ENCODE results near the gene CRADD.
A peak's percentile ranks its signal among the peaks of the same experiment; 100 is the strongest.
"Not testable (repeated sequence)": the region's sequence is repeated elsewhere in the genome, so short reads cannot be mapped to it uniquely, and the experiment has no call there.

Gene CRADD

DNA sequence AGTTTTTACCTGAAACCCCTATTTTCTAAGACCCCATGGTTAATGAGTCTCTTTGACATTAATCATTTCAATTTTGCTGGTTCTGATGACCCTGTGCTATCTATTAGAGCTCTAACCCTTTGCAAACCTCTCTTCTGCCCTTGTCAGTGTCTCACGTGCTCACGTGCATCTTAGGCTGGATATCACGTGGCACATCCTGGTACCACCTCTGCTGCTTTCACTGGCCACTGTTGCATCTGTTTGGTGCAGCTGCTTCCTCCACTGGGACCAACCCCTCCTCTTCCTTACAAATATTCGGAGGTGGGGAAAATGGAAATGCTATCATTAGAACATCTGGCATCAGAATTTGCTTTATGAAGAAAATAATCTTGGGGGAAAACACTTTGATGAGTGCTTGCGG, 119.6 kb downstream of the CRADD start:
- Histone ChIP-seq H3K4me1 (ENCODE audit: control insufficient read depth, insufficient read depth, low read length, poor library complexity, severe bottlenecking) (no peaks in the 10 kb centered on the region), H3K4me3 (ENCODE audit: extremely low read depth, insufficient read depth, low read length, poor library complexity, severe bottlenecking) (no peak overlapping the region), H3K9me3 (ENCODE audit: control insufficient read depth, low read length) (no peaks in the 10 kb centered on the region), H3K27ac (ENCODE audit: low read depth, low read length, severe bottlenecking) (no peak overlapping the region), H3K36me3 (ENCODE audit: control insufficient read depth, insufficient read depth, low read length) (no peaks in the 10 kb centered on the region)
- 93 to 96% methylated on average over 4 of the region's 5 CpGs for WGBS, 2 experiments (ENCODE audit: insufficient coverage in 2 of 2)

DNA sequence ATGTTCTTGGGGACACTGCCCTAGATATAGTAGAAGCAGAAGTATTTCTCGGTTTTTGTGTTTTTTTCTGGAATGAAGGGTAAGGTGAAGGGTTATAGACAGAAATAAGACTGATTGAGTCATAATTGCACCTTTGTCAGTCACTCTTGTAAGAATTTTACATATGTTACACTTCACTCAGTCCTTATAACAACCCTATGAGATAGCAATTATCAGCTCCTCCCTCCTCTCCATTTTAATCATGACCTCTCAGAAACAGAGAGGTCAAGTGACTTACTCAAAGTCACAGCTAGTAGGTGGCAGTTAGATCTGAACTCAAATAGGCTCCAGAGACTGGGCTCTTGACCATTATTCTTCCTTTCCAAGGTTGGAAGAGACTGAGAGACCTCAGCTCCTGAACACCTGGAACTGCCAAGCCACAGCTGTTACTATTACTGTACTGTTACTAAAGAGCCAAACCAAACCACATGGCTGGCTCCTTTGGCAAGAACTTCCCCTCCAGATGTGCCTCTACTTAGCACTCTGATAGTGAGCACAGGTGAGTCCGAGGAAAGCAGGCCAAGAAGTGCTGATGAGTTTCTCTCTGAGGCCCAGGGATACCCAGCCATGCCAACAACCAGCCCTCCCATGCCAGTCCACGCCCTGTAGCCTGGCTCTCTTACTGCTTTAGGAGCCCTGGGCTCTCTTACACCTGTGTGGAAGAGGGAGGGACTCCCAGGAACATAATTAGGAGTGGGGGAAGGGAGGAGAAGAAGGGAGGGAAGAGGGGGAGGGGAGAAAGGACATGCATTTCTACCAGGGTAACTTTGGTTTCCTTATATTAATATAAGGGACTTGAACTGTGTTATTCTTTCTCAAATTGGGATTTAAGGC, 121.3 kb downstream of the CRADD start:
- 89 to 100% methylated on average over 1 to 2 of the region's 3 CpGs for WGBS, 2 experiments (ENCODE audit: insufficient coverage in 2 of 2)
- Histone ChIP-seq H3K36me3 (ENCODE audit: control insufficient read depth, insufficient read depth, low read length) (no peaks in the 10 kb centered on the region), H3K4me3 (ENCODE audit: extremely low read depth, insufficient read depth, low read length, poor library complexity, severe bottlenecking) (no peak overlapping the region), H3K27ac (ENCODE audit: low read depth, low read length, severe bottlenecking) (no peak overlapping the region), H3K9me3 (ENCODE audit: control insufficient read depth, low read length) (no peaks in the 10 kb centered on the region), H3K4me1 (ENCODE audit: control insufficient read depth, insufficient read depth, low read length, poor library complexity, severe bottlenecking) (no peaks in the 10 kb centered on the region)

DNA sequence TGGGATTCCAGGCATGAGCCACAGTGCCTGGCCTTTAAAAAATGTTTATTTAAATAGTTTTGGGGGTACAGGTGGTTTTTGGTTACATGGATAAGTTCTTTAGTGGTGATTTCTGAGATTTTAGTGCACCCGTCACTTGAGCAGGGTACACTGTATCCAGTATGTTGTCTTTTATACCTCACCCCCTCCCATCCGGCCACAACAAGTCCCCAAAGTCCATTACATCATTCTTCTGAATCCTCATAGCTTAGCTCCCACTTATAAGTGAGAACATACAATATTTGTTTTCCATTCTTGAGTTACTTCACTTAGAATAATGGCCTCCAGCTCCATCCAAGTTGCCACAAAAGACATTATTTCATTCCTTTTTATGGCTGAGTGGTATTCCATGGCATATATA, 124.5 kb downstream of the CRADD start:
- not testable (repeated sequence) for H3K9me3 ChIP-seq (ENCODE audit: control insufficient read depth, low read length); H3K4me1 ChIP-seq (ENCODE audit: control insufficient read depth, insufficient read depth, low read length, poor library complexity, severe bottlenecking); H3K27ac ChIP-seq (ENCODE audit: low read depth, low read length, severe bottlenecking); H3K4me3 ChIP-seq (ENCODE audit: extremely low read depth, insufficient read depth, low read length, poor library complexity, severe bottlenecking); H3K36me3 ChIP-seq (ENCODE audit: control insufficient read depth, insufficient read depth, low read length)
- WGBS, 2 experiments (ENCODE audit: insufficient coverage in 2 of 2) = 80% methylated on average over 1 of the region's 2 CpGs; no CpG with 5 or more reads in 1 of the 2 experiments

DNA sequence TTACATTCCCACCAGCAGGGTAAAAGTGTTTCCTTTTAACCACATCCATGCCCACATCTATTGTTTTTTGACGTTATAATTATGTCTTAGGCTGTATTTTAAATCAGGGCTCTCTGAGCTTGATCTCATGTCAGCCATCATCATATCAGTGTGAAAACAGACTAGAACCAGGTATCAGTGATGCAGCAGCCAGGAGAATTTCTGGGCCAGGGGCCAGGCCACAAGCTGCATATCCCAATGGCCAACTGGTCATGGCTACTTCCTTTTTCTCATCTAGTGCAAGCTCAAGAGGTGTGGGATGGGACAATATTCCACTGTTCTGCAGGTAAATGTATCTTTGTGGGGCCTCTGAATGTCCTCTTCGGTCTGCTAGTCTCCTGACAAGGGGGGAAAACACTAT, 125.1 kb downstream of the CRADD start:
- H3K27ac ChIP-seq (ENCODE audit: low read depth, low read length, severe bottlenecking) = no peak overlapping the region
- H3K4me3 ChIP-seq (ENCODE audit: extremely low read depth, insufficient read depth, low read length, poor library complexity, severe bottlenecking) = no peak overlapping the region
- no peaks in the 10 kb centered on the region for H3K4me1 ChIP-seq (ENCODE audit: control insufficient read depth, insufficient read depth, low read length, poor library complexity, severe bottlenecking)
- H3K36me3 ChIP-seq (ENCODE audit: control insufficient read depth, insufficient read depth, low read length) = no peaks in the 10 kb centered on the region
- no peaks in the 10 kb centered on the region for H3K9me3 ChIP-seq (ENCODE audit: control insufficient read depth, low read length)
- WGBS, 2 experiments (ENCODE audit: insufficient coverage in 2 of 2) = 100% methylated on average over 1 of the region's 2 CpGs

DNA sequence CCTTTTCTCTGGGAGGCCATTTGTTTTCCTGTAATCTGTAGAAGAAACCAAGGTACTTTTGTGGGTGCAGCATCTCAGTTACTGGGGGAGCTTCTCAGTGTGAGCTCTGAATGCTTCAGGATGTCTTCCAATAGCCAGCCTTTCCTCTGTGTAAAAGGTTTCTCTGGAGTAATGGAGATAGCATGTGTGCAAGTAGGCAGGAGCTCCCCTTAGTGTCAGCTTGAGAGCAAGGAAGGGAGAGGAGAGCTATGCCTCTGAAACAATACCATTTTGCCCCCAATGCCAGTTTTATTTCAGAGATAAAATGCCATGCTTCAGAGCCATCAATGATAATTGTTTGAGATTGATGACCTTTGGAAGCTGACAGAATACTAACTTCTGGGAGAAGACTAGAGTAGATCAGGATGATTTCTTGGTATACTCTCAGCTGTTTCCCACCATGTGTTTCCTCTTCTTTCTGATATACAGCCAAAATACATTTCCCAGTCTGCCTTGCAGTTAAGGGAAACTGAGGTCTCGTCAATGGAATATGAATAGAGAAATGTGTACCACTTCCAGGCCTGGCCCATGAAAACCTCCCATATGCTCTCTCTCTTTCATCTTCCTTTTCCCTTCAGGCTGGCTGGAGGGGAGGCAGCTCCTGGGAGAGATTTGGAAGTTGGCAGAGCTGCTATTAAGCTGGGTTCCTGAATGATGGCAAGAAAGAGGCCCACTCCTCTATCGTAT, 125.7 kb downstream of the CRADD start:
- Histone ChIP-seq H3K36me3 (ENCODE audit: control insufficient read depth, insufficient read depth, low read length) (no peaks in the 10 kb centered on the region), H3K27ac (ENCODE audit: low read depth, low read length, severe bottlenecking) (no peak overlapping the region), H3K9me3 (ENCODE audit: control insufficient read depth, low read length) (no peaks in the 10 kb centered on the region), H3K4me1 (ENCODE audit: control insufficient read depth, insufficient read depth, low read length, poor library complexity, severe bottlenecking) (no peaks in the 10 kb centered on the region), H3K4me3 (ENCODE audit: extremely low read depth, insufficient read depth, low read length, poor library complexity, severe bottlenecking) (no peak overlapping the region)
- 100% methylated on average over 1 of the region's 2 CpGs; no CpG with 5 or more reads in 1 of the 2 experiments for WGBS, 2 experiments (ENCODE audit: insufficient coverage in 2 of 2)

DNA sequence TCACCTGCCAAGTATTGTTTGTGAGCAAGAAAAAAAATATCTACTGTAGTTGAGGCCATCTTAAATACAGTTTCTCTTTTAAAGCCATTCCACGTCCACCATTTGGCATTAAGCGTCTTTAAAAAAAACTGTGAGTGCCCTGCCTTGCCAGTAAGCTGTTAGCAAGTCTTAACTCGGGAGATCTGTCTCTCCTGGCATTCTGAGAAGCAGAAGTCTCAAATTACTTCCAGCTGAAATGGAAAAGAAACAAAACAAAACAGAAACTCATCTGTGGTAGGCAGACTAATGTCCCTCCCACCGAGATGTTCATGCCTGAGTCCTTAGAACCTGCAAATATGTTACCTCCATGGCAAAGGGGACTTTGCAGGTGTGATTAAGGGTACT, 126.2 kb downstream of the CRADD start:
- Histone ChIP-seq H3K9me3 (ENCODE audit: control insufficient read depth, low read length) (no peaks in the 10 kb centered on the region), H3K4me3 (ENCODE audit: extremely low read depth, insufficient read depth, low read length, poor library complexity, severe bottlenecking) (no peak overlapping the region), H3K36me3 (ENCODE audit: control insufficient read depth, insufficient read depth, low read length) (no peaks in the 10 kb centered on the region), H3K27ac (ENCODE audit: low read depth, low read length, severe bottlenecking) (no peak overlapping the region), H3K4me1 (ENCODE audit: control insufficient read depth, insufficient read depth, low read length, poor library complexity, severe bottlenecking) (no peaks in the 10 kb centered on the region)
- 66 to 67% methylated on average over 3 of the region's 4 CpGs for WGBS, 2 experiments (ENCODE audit: insufficient coverage in 2 of 2)

DNA sequence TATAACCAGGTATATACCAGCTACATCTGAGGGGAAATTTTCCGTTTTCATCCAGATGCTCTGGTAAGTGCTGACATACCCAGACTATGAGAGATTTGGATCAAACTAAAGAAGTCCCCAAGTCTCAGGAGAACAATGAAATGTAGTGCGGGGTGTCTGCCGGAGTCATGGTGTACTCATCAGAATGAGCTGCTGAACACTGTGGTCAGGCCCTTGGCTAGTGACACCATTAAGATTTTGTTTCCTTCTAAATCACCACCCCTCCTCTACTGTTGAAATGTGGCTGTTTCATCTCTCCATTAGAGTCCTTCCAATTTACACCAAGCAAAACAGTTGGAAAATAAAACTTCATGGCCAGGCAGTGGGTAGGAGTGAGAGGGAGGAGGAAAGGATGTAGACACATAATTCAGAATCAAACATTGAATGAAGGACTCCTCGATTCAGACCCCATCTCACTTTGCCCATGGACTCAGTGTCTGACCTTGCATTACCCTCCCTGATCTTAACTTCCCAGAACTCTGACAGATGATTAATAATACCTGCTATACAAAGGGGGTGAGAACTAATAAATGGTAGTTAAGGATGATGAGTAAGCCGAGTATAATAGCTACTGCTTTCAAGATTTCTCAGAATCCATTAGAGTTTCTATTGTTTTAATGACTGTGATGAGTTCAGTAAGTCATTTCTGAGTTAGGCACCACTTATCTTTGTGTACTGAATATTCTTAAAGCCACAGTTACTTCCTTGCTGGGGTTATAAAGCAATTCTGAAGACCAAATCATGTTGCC, 127.4 kb downstream of the CRADD start:
- 89 to 100% methylated on average over 2 to 3 of the region's 5 CpGs for WGBS, 2 experiments (ENCODE audit: insufficient coverage in 2 of 2)
- H3K4me1 ChIP-seq (ENCODE audit: control insufficient read depth, insufficient read depth, low read length, poor library complexity, severe bottlenecking) = no peaks in the 10 kb centered on the region
- H3K9me3 ChIP-seq (ENCODE audit: control insufficient read depth, low read length) = no peaks in the 10 kb centered on the region
- H3K27ac ChIP-seq (ENCODE audit: low read depth, low read length, severe bottlenecking) = peak overlapping the region; percentile 3
- no peak overlapping the region for H3K4me3 ChIP-seq (ENCODE audit: extremely low read depth, insufficient read depth, low read length, poor library complexity, severe bottlenecking)
- H3K36me3 ChIP-seq (ENCODE audit: control insufficient read depth, insufficient read depth, low read length) = no peaks in the 10 kb centered on the region

DNA sequence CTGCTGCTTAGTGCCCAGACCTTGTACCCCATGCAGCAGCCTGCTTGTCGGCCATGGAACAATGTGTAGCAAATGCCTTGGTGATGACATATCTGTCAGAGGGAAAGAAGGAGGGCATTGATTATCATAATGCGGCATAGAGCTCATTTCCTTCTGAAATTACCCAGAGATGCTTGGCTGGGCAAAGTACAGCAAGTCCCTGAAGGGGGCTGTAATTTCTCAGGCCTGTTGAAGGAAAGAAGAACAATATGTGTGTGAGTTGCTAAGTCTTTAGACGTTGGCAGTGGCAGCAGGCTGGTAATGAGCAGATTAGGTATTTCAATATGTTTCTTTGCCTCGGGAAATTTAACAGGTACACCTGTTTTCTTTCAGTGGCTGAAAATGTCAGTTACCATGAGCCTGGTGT, 128.6 kb downstream of the CRADD start:
- Histone ChIP-seq H3K27ac (ENCODE audit: low read depth, low read length, severe bottlenecking) (no peak overlapping the region), H3K4me1 (ENCODE audit: control insufficient read depth, insufficient read depth, low read length, poor library complexity, severe bottlenecking) (no peaks in the 10 kb centered on the region), H3K9me3 (ENCODE audit: control insufficient read depth, low read length) (no peaks in the 10 kb centered on the region), H3K36me3 (ENCODE audit: control insufficient read depth, insufficient read depth, low read length) (no peaks in the 10 kb centered on the region), H3K4me3 (ENCODE audit: extremely low read depth, insufficient read depth, low read length, poor library complexity, severe bottlenecking) (no peak overlapping the region)
- 78 to 88% methylated on average over 3 of the region's 4 CpGs for WGBS, 2 experiments (ENCODE audit: insufficient coverage in 2 of 2)

DNA sequence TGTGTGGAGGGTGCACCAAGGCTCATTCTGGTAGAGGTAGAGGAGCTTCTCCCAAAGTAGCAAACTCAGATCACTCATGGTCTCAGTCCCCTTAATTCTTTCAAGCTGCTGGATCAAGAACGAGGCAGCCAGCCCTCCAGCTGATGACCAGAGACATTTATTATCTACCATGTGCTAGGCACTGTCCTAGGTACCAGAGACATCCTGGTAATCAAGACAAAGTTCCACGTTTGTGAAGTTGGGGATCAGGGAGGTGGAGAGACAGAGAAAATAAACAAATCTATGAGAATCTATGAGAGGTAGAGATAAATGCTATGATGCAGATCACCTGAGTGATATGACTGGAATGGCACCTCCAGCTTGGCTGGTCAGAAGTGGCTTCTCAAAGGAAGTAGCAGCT, 130.2 kb downstream of the CRADD start:
- Histone ChIP-seq H3K36me3 (ENCODE audit: control insufficient read depth, insufficient read depth, low read length) (no peaks in the 10 kb centered on the region), H3K27ac (ENCODE audit: low read depth, low read length, severe bottlenecking) (no peak overlapping the region), H3K9me3 (ENCODE audit: control insufficient read depth, low read length) (no peaks in the 10 kb centered on the region), H3K4me3 (ENCODE audit: extremely low read depth, insufficient read depth, low read length, poor library complexity, severe bottlenecking) (no peak overlapping the region), H3K4me1 (ENCODE audit: control insufficient read depth, insufficient read depth, low read length, poor library complexity, severe bottlenecking) (no peaks in the 10 kb centered on the region)
- WGBS, 2 experiments (ENCODE audit: insufficient coverage in 2 of 2) = 85 to 86% methylated on average over 2 of the region's 2 CpGs

DNA sequence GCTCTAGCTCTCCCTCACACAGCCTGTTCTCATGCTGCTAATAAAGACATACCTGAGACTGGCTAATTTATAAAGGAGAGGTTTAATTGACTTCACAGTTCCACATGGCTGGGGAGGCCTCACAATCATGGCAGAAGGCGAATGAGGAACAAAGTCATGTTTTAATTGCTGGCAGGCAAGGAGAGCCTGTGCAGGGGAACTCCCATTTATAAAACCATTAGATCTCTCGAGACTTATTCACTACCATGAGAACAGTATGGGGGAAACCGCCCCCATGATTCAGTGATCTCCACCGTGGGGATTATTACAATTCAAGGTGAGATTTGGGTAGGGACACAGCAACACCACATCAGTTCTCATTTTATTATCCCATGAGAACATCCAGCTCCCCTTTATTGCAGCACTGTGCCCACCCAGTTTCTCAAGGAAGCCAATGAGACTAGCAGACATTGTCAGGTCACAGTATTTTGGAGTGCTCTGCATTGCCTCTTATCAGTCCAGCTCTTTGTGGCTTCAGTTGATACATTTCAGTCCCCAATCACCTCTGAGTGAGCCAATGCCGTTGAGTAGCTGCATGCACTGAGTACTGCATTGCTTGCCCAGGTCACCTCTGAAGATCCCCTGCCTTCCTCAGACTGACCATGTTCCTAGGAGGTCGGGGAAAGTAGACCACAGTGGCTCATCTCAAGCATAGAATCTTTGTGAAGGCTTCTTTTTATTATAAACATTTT, 131.2 kb downstream of the CRADD start:
- WGBS, 2 experiments (ENCODE audit: insufficient coverage in 2 of 2) = 82 to 88% methylated on average over 3 to 4 of the region's 6 CpGs
- H3K4me1 ChIP-seq (ENCODE audit: control insufficient read depth, insufficient read depth, low read length, poor library complexity, severe bottlenecking) = no peaks in the 10 kb centered on the region
- no peaks in the 10 kb centered on the region for H3K9me3 ChIP-seq (ENCODE audit: control insufficient read depth, low read length)
- no peaks in the 10 kb centered on the region for H3K36me3 ChIP-seq (ENCODE audit: control insufficient read depth, insufficient read depth, low read length)
- no peak overlapping the region for H3K4me3 ChIP-seq (ENCODE audit: extremely low read depth, insufficient read depth, low read length, poor library complexity, severe bottlenecking)
- H3K27ac ChIP-seq (ENCODE audit: low read depth, low read length, severe bottlenecking) = no peak overlapping the region

Measured in mesodermal cell (in vitro differentiated cells).